WTC11 (cell line): Measurements from ENCODE around the gene NR5A1. TPM values are rescaled to one million over a fixed set of nuclear protein-coding genes. Genes with fewer than 3 reads are reported as not detected.

Source experiments
- ATAC-seq: fragments of 200-7000 bp; cut with Tn5 transposase; 2 replicates; pipeline ENCODE4 v1.10.0; 2021; ENCODE audit warnings: mild to moderate bottlenecking, moderate library complexity
- CTCF ChIA-PET: fragments of 300-600 bp; sonication (Branson Sonifier 250); formaldehyde crosslinking; loops from one replicate; lab custom pipeline; 2021; ENCODE audit warnings: antibody characterized with exemption; lab: Charles Lee
- POLR2A ChIA-PET: fragments of 350-600 bp; sonication (Branson Sonifier 250); formaldehyde crosslinking; loops from one replicate; lab custom pipeline; 2021; ENCODE audit warnings: antibody characterized with exemption; lab: Charles Lee
- DNase-seq: peaks from one replicate; pipeline ENCODE4 v3.0.0; 2021; ENCODE audit warnings: low spot score
- H3K27ac Mint-ChIP-seq: 2 replicates; pipeline ENCODE4 v1.8.0; 2021; ENCODE audit warnings: mixed read lengths
- H3K27me3 Mint-ChIP-seq: 2 replicates; pipeline ENCODE4 v1.8.0; 2021; ENCODE audit warnings: low read depth, mild to moderate bottlenecking, moderate library complexity, mixed read lengths
- H3K36me3 Mint-ChIP-seq: 2 replicates; pipeline ENCODE4 v1.8.0; 2021; ENCODE audit warnings: mixed read lengths
- H3K4me1 Mint-ChIP-seq: 2 replicates; pipeline ENCODE4 v1.8.0; 2022; ENCODE audit warnings: mixed read lengths
- H3K4me3 Mint-ChIP-seq: 2 replicates; pipeline ENCODE4 v1.8.0; 2021; ENCODE audit warnings: mild to moderate bottlenecking, moderate library complexity, mixed read lengths
- H3K9me3 Mint-ChIP-seq: 2 replicates; pipeline ENCODE4 v1.8.0; 2021; ENCODE audit warnings: mixed read lengths
- FOXP4 ChIP-seq: sonication (generic); formaldehyde crosslinking; IDR thresholded peaks from 2 replicates; pipeline ENCODE4 v1.8.0; 2022; ENCODE audit warnings: mild to moderate bottlenecking, missing genetic modification reagents
- HMGXB4 ChIP-seq: sonication (generic); formaldehyde crosslinking; IDR thresholded peaks from 2 replicates; pipeline ENCODE4 v1.8.1; 2023; ENCODE audit warnings: mild to moderate bottlenecking, moderate library complexity, missing genetic modification reagents
- JUN ChIP-seq: sonication (generic); formaldehyde crosslinking; IDR thresholded peaks from 2 replicates; pipeline ENCODE4 v1.8.0; 2023; ENCODE audit warnings: mild to moderate bottlenecking, missing genetic modification reagents
- MLX ChIP-seq: sonication (generic); formaldehyde crosslinking; IDR thresholded peaks from 2 replicates; pipeline ENCODE4 v1.8.1; 2023; ENCODE audit warnings: mild to moderate bottlenecking, missing genetic modification reagents, moderate library complexity
- NR3C1 ChIP-seq: sonication (generic); formaldehyde crosslinking; conservative IDR thresholded peaks from 2 replicates; pipeline ENCODE4 v1.8.1; 2023; ENCODE audit warnings: low read depth, mild to moderate bottlenecking, missing genetic modification reagents
- SOX15 ChIP-seq: fragments of 250-450 bp; sonication (Bioruptor Pico); IDR thresholded peaks from 2 replicates; pipeline ENCODE4 v1.9.0; 2021; ENCODE audit warnings: mild to moderate bottlenecking
- SP1 ChIP-seq: sonication (generic); formaldehyde crosslinking; conservative IDR thresholded peaks from 2 replicates; pipeline ENCODE4 v1.8.1; 2022; ENCODE audit warnings: missing genetic modification reagents
- STAT6 ChIP-seq: sonication (generic); formaldehyde crosslinking; conservative IDR thresholded peaks from 2 replicates; pipeline ENCODE4 v1.8.1; 2023; ENCODE audit warnings: mild to moderate bottlenecking, low read depth, missing genetic modification reagents, moderate library complexity
- TEAD4 ChIP-seq: sonication (generic); formaldehyde crosslinking; IDR thresholded peaks from 2 replicates; pipeline ENCODE4 v1.8.0; 2022; ENCODE audit warnings: mild to moderate bottlenecking, missing genetic modification reagents
- USF1 ChIP-seq: sonication (generic); formaldehyde crosslinking; IDR thresholded peaks from 2 replicates; pipeline ENCODE4 v1.8.0; 2022; ENCODE audit warnings: mild to moderate bottlenecking, missing genetic modification reagents
- ZNF263 ChIP-seq: sonication (generic); formaldehyde crosslinking; IDR thresholded peaks from 2 replicates; pipeline ENCODE4 v1.8.1; 2022; ENCODE audit warnings: low read depth, mild to moderate bottlenecking, moderate library complexity, missing genetic modification reagents
- ZNF281 ChIP-seq: sonication (generic); formaldehyde crosslinking; IDR thresholded peaks from 2 replicates; pipeline ENCODE4 v1.8.0; 2023; ENCODE audit warnings: mild to moderate bottlenecking, missing genetic modification reagents
- ZNF416 ChIP-seq: fragments of 250-450 bp; sonication (Bioruptor Pico); IDR thresholded peaks from 2 replicates; pipeline ENCODE4 v1.9.0; 2021; ENCODE audit warnings: mild to moderate bottlenecking, inconsistent platforms
- total RNA-seq: library from RNA; stranded (reverse); gene quantifications from 3 replicates; pipeline ENCODE4 v1.2.3, GENCODE V29; 2021
- TF ChIP-seq, protein P1 (sequence below): fragments of 200-600 bp; IDR thresholded peaks from 2 replicates; pipeline ENCODE4 v1.8.0; 2022; ENCODE audit warnings: antibody characterized with exemption
- TF ChIP-seq, protein P2 (sequence below): sonication (generic); formaldehyde crosslinking; IDR thresholded peaks from 2 replicates; pipeline ENCODE4 v1.8.0; 2022; ENCODE audit warnings: mild to moderate bottlenecking, missing genetic modification reagents

NR5A1 gene
- total RNA-seq, 1 experiment from 2014 or later: 0.77 TPM

- no peak for ATAC-seq
Measured at GRCh38 chr9:124552273-124552605, 45.0 kb upstream of the NR5A1 start.

More at GRCh38 chr9:124552273-124552605, 45.0 kb upstream of the NR5A1 start:
- Mint-ChIP-seq H3K4me3 (no peak overlapping the region), H3K4me1 (peaks cover 15% of the 10 kb centered on the region), H3K27ac (no peak overlapping the region), H3K36me3 (peaks cover 9% of the 10 kb centered on the region; the same call in 1 of the 2 replicates), H3K27me3 (no peaks in the 10 kb centered on the region), H3K9me3 (no peaks in the 10 kb centered on the region)
- no peak for TF ChIP-seq SP1
- TF ChIP-seq, protein P1, sequence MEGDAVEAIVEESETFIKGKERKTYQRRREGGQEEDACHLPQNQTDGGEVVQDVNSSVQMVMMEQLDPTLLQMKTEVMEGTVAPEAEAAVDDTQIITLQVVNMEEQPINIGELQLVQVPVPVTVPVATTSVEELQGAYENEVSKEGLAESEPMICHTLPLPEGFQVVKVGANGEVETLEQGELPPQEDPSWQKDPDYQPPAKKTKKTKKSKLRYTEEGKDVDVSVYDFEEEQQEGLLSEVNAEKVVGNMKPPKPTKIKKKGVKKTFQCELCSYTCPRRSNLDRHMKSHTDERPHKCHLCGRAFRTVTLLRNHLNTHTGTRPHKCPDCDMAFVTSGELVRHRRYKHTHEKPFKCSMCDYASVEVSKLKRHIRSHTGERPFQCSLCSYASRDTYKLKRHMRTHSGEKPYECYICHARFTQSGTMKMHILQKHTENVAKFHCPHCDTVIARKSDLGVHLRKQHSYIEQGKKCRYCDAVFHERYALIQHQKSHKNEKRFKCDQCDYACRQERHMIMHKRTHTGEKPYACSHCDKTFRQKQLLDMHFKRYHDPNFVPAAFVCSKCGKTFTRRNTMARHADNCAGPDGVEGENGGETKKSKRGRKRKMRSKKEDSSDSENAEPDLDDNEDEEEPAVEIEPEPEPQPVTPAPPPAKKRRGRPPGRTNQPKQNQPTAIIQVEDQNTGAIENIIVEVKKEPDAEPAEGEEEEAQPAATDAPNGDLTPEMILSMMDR: no peak
- TF ChIP-seq NR3C1: no peak
- TF ChIP-seq, protein P2, sequence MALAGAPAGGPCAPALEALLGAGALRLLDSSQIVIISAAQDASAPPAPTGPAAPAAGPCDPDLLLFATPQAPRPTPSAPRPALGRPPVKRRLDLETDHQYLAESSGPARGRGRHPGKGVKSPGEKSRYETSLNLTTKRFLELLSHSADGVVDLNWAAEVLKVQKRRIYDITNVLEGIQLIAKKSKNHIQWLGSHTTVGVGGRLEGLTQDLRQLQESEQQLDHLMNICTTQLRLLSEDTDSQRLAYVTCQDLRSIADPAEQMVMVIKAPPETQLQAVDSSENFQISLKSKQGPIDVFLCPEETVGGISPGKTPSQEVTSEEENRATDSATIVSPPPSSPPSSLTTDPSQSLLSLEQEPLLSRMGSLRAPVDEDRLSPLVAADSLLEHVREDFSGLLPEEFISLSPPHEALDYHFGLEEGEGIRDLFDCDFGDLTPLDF: no peak
- TF ChIP-seq ZNF281 (CRISPR knock-in tag): no peak
- no peak for TF ChIP-seq STAT6 (CRISPR knock-in tag)
- no peak for TF ChIP-seq HMGXB4 (CRISPR knock-in tag)
- no peak for TF ChIP-seq JUN (CRISPR knock-in tag)
- TF ChIP-seq SOX15 (CRISPR knock-in tag): no peak
- TF ChIP-seq ZNF263 (CRISPR knock-in tag): no peak
- no peak for TF ChIP-seq ZNF416 (CRISPR knock-in tag)
- no peak for TF ChIP-seq USF1 (CRISPR knock-in tag)
- TF ChIP-seq TEAD4 (CRISPR knock-in tag): no peak
- TF ChIP-seq FOXP4 (CRISPR knock-in tag): no peak
- no peak for TF ChIP-seq MLX (CRISPR knock-in tag)
- ChIA-PET CTCF (interaction anchor here (0.6 to 7.7 kb wide), 34 partner anchors 10 to 302 kb away, joined by 3 to 95 read pairs (median 6); partner anchors contain the start of genes NR6A1 and WDR38), POLR2A (no interaction called here)
- DNase-seq: no peak
